ENCODE measurements around the gene CDH23.
A peak's percentile ranks its signal among the peaks of the same experiment; 100 is the strongest.

The CDH23 gene

GRCh38 chr10:71414359-71414758 is 17.6 kb downstream of the CDH23 start:
- Histone ChIP-seq H3K36me3 (no peaks in the 10 kb centered on the region), H3K9me3 (peaks cover 0 to 12% (median 0%) of the 10 kb centered on the region in 3 donors), H3K27me3 (peaks cover 0 to 6% of the 10 kb centered on the region in 2 donors), H3K27ac (no peak overlapping the region), H3K4me1 (no peaks in the 10 kb centered on the region), H3K4me3 (no peak overlapping the region)
- intact Hi-C loops (cut with DNase I; ENCODE audit: low total_unique reads) = no loop called here
- DNase-seq = no peak
- TF ChIP-seq, protein P1, sequence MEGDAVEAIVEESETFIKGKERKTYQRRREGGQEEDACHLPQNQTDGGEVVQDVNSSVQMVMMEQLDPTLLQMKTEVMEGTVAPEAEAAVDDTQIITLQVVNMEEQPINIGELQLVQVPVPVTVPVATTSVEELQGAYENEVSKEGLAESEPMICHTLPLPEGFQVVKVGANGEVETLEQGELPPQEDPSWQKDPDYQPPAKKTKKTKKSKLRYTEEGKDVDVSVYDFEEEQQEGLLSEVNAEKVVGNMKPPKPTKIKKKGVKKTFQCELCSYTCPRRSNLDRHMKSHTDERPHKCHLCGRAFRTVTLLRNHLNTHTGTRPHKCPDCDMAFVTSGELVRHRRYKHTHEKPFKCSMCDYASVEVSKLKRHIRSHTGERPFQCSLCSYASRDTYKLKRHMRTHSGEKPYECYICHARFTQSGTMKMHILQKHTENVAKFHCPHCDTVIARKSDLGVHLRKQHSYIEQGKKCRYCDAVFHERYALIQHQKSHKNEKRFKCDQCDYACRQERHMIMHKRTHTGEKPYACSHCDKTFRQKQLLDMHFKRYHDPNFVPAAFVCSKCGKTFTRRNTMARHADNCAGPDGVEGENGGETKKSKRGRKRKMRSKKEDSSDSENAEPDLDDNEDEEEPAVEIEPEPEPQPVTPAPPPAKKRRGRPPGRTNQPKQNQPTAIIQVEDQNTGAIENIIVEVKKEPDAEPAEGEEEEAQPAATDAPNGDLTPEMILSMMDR (IDR thresholded peaks at IDR 0.05) = no peak

- TF ChIP-seq, protein P1 (IDR thresholded peaks at IDR 0.05) = no peak
- no peaks in the 10 kb centered on the region for H3K9me3 ChIP-seq
- no peak overlapping the region for H3K27ac ChIP-seq
- H3K27me3 ChIP-seq = peaks cover 0 to 23% of the 10 kb centered on the region in 2 donors
- H3K4me1 ChIP-seq = no peaks in the 10 kb centered on the region
- no peak for DNase-seq
- H3K4me3 ChIP-seq = no peak overlapping the region
- intact Hi-C loops (cut with DNase I; ENCODE audit: low total_unique reads) = no loop called here
- no peaks in the 10 kb centered on the region for H3K36me3 ChIP-seq
Observed at GRCh38 chr10:71419002-71419540, 22.4 kb downstream of the CDH23 start.

DNA sequence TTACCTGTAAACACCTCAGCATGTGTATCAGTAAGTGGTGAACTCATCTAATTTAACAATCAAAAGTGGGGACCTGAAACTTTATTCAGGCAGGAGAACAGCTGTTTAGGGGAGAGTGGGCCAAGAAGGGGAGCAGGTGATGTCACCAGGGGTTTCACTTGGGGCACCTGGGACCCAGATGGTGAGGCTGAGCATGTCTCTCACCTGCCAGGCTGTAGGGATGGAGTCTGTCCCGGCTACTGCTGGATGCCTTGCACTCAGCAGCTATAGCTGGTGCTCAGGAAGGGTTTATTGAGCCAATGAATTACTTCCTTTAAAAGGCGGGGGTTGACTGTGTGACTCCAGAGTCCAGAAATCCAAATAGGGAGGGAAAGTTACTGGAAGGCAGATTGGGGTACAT is 23.0 kb downstream of the CDH23 start:
- intact Hi-C loops (cut with DNase I; ENCODE audit: low total_unique reads) = no loop called here
- TF ChIP-seq, protein P1 (IDR thresholded peaks at IDR 0.05) = no peak
- no peaks in the 10 kb centered on the region for H3K9me3 ChIP-seq

GRCh38 chr10:71421075-71421434 is 24.3 kb downstream of the CDH23 start:
- intact Hi-C loops (cut with DNase I; ENCODE audit: low total_unique reads) = no loop called here
- no peaks in the 10 kb centered on the region for H3K9me3 ChIP-seq
- no peak overlapping the region for H3K27ac ChIP-seq
- no peaks in the 10 kb centered on the region for H3K4me1 ChIP-seq
- H3K27me3 ChIP-seq = peaks cover 0 to 37% of the 10 kb centered on the region in 2 donors
- no peak overlapping the region for H3K4me3 ChIP-seq
- TF ChIP-seq, protein P1 (IDR thresholded peaks at IDR 0.05) = no peak
- no peaks in the 10 kb centered on the region for H3K36me3 ChIP-seq
- DNase-seq = peak in 1 of 2 donors; percentile 4

More for the DNA sequence above, 23.0 kb downstream of the CDH23 start:
- peaks cover 0 to 30% of the 10 kb centered on the region in 2 donors for H3K27me3 ChIP-seq
- no peak for DNase-seq
- H3K4me3 ChIP-seq = no peak overlapping the region
- H3K4me1 ChIP-seq = no peaks in the 10 kb centered on the region
- H3K27ac ChIP-seq = no peak overlapping the region
- H3K36me3 ChIP-seq = no peaks in the 10 kb centered on the region

DNA sequence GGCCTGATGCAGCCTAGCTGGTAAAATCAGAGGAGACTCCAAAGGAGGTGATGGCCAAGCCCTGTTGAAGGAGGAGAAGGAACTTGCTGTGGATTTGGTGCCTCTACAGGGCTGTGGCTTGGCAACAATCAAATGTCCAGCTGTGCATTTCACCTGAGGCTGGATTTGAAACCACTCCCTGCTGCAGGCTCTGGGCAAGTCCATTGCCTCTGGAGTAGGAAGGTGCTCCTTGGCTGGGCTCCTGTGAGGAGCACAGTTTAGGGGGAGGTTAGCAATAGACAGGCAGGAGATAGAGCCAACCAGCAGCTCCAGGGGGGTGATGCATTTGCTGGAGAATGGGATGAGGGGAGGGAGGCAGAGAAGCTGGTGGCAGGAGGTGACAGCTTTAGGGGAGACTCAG is 26.5 kb downstream of the CDH23 start:
- Histone ChIP-seq H3K36me3 (no peaks in the 10 kb centered on the region), H3K4me3 (no peak overlapping the region), H3K27ac (no peak overlapping the region), H3K9me3 (no peaks in the 10 kb centered on the region), H3K27me3 (peaks cover 0 to 37% of the 10 kb centered on the region in 2 donors), H3K4me1 (no peaks in the 10 kb centered on the region)
- no peak for DNase-seq
- TF ChIP-seq, protein P1 (IDR thresholded peaks at IDR 0.05) = no peak
- intact Hi-C loops (cut with DNase I; ENCODE audit: low total_unique reads) = no loop called here

DNA sequence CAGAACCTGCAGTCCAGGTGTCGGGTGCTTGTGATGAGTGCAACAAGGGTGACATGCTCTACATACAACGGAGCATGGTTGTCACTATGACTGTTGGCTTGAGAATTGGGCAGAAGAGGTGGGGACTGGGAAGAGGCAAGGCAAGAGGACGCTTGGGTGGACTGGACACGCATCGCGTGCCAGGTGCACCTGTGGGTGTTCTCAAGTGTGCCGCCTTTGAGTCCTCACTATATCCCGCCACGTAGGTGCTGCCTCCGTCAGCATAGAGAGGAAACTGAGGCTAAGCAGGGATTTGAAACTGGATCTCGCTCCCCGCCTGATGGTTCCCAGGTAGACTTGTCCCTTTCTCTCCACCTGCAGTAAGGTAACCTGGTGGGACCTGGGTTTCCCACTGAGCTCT is 27.2 kb downstream of the CDH23 start:
- H3K27ac ChIP-seq = no peak overlapping the region
- no peaks in the 10 kb centered on the region for H3K36me3 ChIP-seq
- TF ChIP-seq, protein P1 (IDR thresholded peaks at IDR 0.05) = no peak
- peaks cover 0 to 36% of the 10 kb centered on the region in 2 donors for H3K27me3 ChIP-seq
- intact Hi-C loops (cut with DNase I; ENCODE audit: low total_unique reads) = no loop called here
- no peaks in the 10 kb centered on the region for H3K4me1 ChIP-seq
- no peaks in the 10 kb centered on the region for H3K9me3 ChIP-seq
- H3K4me3 ChIP-seq = no peak overlapping the region
- DNase-seq = no peak
